H9 (cell line): Measurements from ENCODE around the gene STK11. TPM values are rescaled to one million over a fixed set of nuclear protein-coding genes. Genes with fewer than 3 reads are reported as not detected.

Experiments used
- DNase-seq: peaks from one replicate; pipeline ENCODE4 v3.0.0-alpha.2; 2017
- H2AFZ ChIP-seq: one replicate; pipeline ENCODE4 v1.6.1; 2013; ENCODE audit warnings: mild to moderate bottlenecking, low read length, control low read depth, moderate library complexity
- H2AK5ac ChIP-seq: 2 replicates; pipeline ENCODE4 v1.6.1; 2013; ENCODE audit warnings: low read length, control low read depth, mixed read lengths; ENCODE audit not compliant: insufficient read length
- H2BK120ac ChIP-seq: one replicate; pipeline ENCODE4 v1.6.1; 2013; ENCODE audit warnings: low read depth, mild to moderate bottlenecking, low read length, control low read depth, inconsistent platforms; ENCODE audit not compliant: poor library complexity, severe bottlenecking
- H2BK12ac ChIP-seq: 2 replicates; pipeline ENCODE4 v1.6.1; 2013; ENCODE audit warnings: low read length, control low read depth, mixed read lengths, low read depth; ENCODE audit not compliant: insufficient read length
- H2BK15ac ChIP-seq: 2 replicates; pipeline ENCODE4 v1.6.1; 2013; ENCODE audit warnings: low read depth, low read length, control low read depth
- H2BK20ac ChIP-seq: one replicate; pipeline ENCODE4 v1.6.1; 2013; ENCODE audit warnings: low read depth, mild to moderate bottlenecking, low read length, control low read depth, inconsistent platforms; ENCODE audit not compliant: poor library complexity, severe bottlenecking
- H2BK5ac ChIP-seq: 2 replicates; pipeline ENCODE4 v1.6.1; 2013; ENCODE audit warnings: low read length, control low read depth, mixed read lengths; ENCODE audit not compliant: insufficient read length
- H3K14ac ChIP-seq: 2 replicates; pipeline ENCODE4 v1.6.1; 2013; ENCODE audit warnings: low read length, control low read depth; ENCODE audit not compliant: insufficient read depth
- H3K18ac ChIP-seq: 2 replicates; pipeline ENCODE4 v1.6.1; 2013; ENCODE audit warnings: low read depth, mild to moderate bottlenecking, mixed read lengths, low read length, control low read depth; ENCODE audit not compliant: insufficient read length
- H3K23ac ChIP-seq: 2 replicates; pipeline ENCODE4 v1.6.1; 2013; ENCODE audit warnings: low read length, control low read depth, mixed read lengths, low read depth; ENCODE audit not compliant: insufficient read length
- H3K23me2 ChIP-seq: 2 replicates; pipeline ENCODE4 v1.6.1; 2013; ENCODE audit warnings: low read depth, mild to moderate bottlenecking, mixed read lengths, low read length, control low read depth; ENCODE audit not compliant: insufficient read length, poor library complexity, severe bottlenecking
- H3K27ac ChIP-seq: 2 replicates; pipeline ENCODE4 v1.5.1; 2013; ENCODE audit warnings: low read length, control low read depth, mixed read lengths, low read depth; ENCODE audit not compliant: insufficient read length
- H3K27me3 ChIP-seq: 2 replicates; pipeline ENCODE4 v1.6.1; 2013; ENCODE audit warnings: low read length, control low read depth, inconsistent platforms; ENCODE audit not compliant: insufficient read depth
- H3K4ac ChIP-seq: 2 replicates; pipeline ENCODE4 v1.6.1; 2013; ENCODE audit warnings: low read depth, mild to moderate bottlenecking, control low read depth, inconsistent platforms, low read length, moderate library complexity
- H3K4me1 ChIP-seq: 2 replicates; pipeline ENCODE4 v1.6.1; 2013; ENCODE audit warnings: low read length, control low read depth, inconsistent platforms; ENCODE audit not compliant: insufficient read depth
- H3K4me2 ChIP-seq: 2 replicates; pipeline ENCODE4 v1.6.1; 2013; ENCODE audit warnings: low read length, control low read depth, mixed read lengths; ENCODE audit not compliant: insufficient read length, insufficient read depth
- H3K56ac ChIP-seq: 2 replicates; pipeline ENCODE4 v1.6.1; 2013; ENCODE audit warnings: low read depth, mild to moderate bottlenecking, mixed read lengths, low read length, control low read depth; ENCODE audit not compliant: insufficient read length
- H3K79me1 ChIP-seq: 2 replicates; pipeline ENCODE4 v1.6.1; 2013; ENCODE audit warnings: low read depth, mild to moderate bottlenecking, moderate library complexity, low read length, control low read depth, inconsistent platforms; ENCODE audit not compliant: insufficient read depth, poor library complexity, severe bottlenecking
- H3K79me2 ChIP-seq: 2 replicates; pipeline ENCODE4 v1.6.1; 2013; ENCODE audit warnings: low read length, control low read depth, inconsistent platforms; ENCODE audit not compliant: insufficient read depth
- H3K9ac ChIP-seq: 2 replicates; pipeline ENCODE4 v1.6.1; 2013; ENCODE audit warnings: low read length, control low read depth, mixed read lengths; ENCODE audit not compliant: insufficient read length; ENCODE audit errors: extremely low read depth
- H3K9me3 ChIP-seq: one replicate; pipeline ENCODE4 v1.6.1; 2013; ENCODE audit warnings: low read depth, low read length, inconsistent platforms; ENCODE audit not compliant: control insufficient read depth
- H3T11ph ChIP-seq: one replicate; pipeline ENCODE4 v1.6.1; 2013; ENCODE audit warnings: mild to moderate bottlenecking, low read length, control low read depth, inconsistent platforms
- H4K20me1 ChIP-seq: one replicate; pipeline ENCODE4 v1.6.1; 2013; ENCODE audit not compliant: control insufficient read depth, insufficient read length, insufficient read depth
- H4K5ac ChIP-seq: 2 replicates; pipeline ENCODE4 v1.6.1; 2013; ENCODE audit warnings: low read depth, mild to moderate bottlenecking, mixed read lengths, low read length, control low read depth; ENCODE audit not compliant: insufficient read length
- H4K8ac ChIP-seq: replicated peaks from 2 replicates; pipeline ENCODE4 v1.6.1; 2013; ENCODE audit warnings: low read length, control low read depth, mixed read lengths, low read depth; ENCODE audit not compliant: insufficient read length
- H4K91ac ChIP-seq: 2 replicates; pipeline ENCODE4 v1.6.1; 2013; ENCODE audit warnings: low read depth, mild to moderate bottlenecking, moderate library complexity, mixed read lengths, low read length, control low read depth; ENCODE audit not compliant: insufficient read length
- H3K27ac Mint-ChIP-seq, 3 experiments: 2 replicates in 2 of 3; 3 replicates in 1 of 3; pipeline ENCODE4 v1.8.0; 2020 to 2021; ENCODE audit warnings: mixed read lengths in 3 of 3, mild to moderate bottlenecking in 1 of 3, moderate library complexity in 1 of 3
- H3K27me3 Mint-ChIP-seq: 2 replicates; pipeline ENCODE4 v1.8.0; 2021; ENCODE audit warnings: low read depth, mild to moderate bottlenecking, moderate library complexity, mixed read lengths
- H3K36me3 Mint-ChIP-seq, 3 experiments: 2 replicates in 2 of 3; 3 replicates in 1 of 3; pipeline ENCODE4 v1.8.0; 2020 to 2021; ENCODE audit warnings: low read depth in 3 of 3, mixed read lengths in 3 of 3; ENCODE audit not compliant: insufficient read depth in 1 of 3
- H3K4me1 Mint-ChIP-seq, 2 experiments: 2 replicates each; pipeline ENCODE4 v1.8.0; 2020; ENCODE audit warnings: mixed read lengths in 2 of 2
- H3K4me3 Mint-ChIP-seq, 2 experiments: 2 replicates in 1 of 2; 3 replicates in 1 of 2; pipeline ENCODE4 v1.8.0; 2020 to 2021; ENCODE audit warnings: mild to moderate bottlenecking in 2 of 2, mixed read lengths in 2 of 2, moderate library complexity in 1 of 2
- H3K9me3 Mint-ChIP-seq, 2 experiments: 2 replicates in 1 of 2; 3 replicates in 1 of 2; pipeline ENCODE4 v1.8.0; 2020; ENCODE audit warnings: mild to moderate bottlenecking in 2 of 2, mixed read lengths in 2 of 2, moderate library complexity in 1 of 2
- CTCF ChIP-seq: fragments of 200-600 bp; sonication (generic); conservative IDR thresholded peaks from 3 replicates; pipeline ENCODE4 v1.8.0; 2021; ENCODE audit warnings: antibody characterized with exemption, mild to moderate bottlenecking
- WGBS: extraction: QIAGEN DNeasy Blood & Tissue Kit; methylation state at CpG from one replicate; pipeline ENCODE4 v1.1.7; 2013; ENCODE audit warnings: missing lambda C conversion rate, low lambda C conversion rate, mixed read lengths; ENCODE audit not compliant: insufficient read length; ENCODE audit errors: extremely low coverage; 5-methylcytosine and 5-hydroxymethylcytosine counted together
- total RNA-seq: library from RNA; stranded (reverse); gene quantifications from 2 replicates; pipeline ENCODE4 v1.2.1, GENCODE V29; 2021

The STK11 gene
- total RNA-seq, 1 experiment from 2014 or later = 74.3 TPM

GRCh38 chr19:1267477-1268225 lies 62.1 kb downstream of the STK11 start:
- Mint-ChIP-seq H3K4me1 (peaks cover 56 to 61% of the 10 kb centered on the region in 2 experiments), H3K9me3 (no peaks in the 10 kb centered on the region)
- H3K27ac ChIP-seq = no peak overlapping the region

More at GRCh38 chr19:1267477-1268225, 62.1 kb downstream of the STK11 start:
- H4K91ac ChIP-seq = no peak overlapping the region
- no peak for TF ChIP-seq CTCF
- H3K9ac ChIP-seq = no peak overlapping the region
- H3K14ac ChIP-seq = no peak overlapping the region
- no peak overlapping the region for H3T11ph ChIP-seq
- H3K27ac Mint-ChIP-seq = no peak overlapping the region; a peak in 1 of 7 replicates
- H3K36me3 Mint-ChIP-seq = peaks cover 23 to 41% (median 28%) of the 10 kb centered on the region in 3 experiments
- no peak overlapping the region for H4K5ac ChIP-seq
- no CpG with 5 or more reads among the region's 35 CpGs for whole genome bisulfite sequencing
- peak overlapping the region; percentile 44 for H3K4me2 ChIP-seq
- no peak overlapping the region for H2BK120ac ChIP-seq
- H3K79me2 ChIP-seq = peaks cover 4% of the 10 kb centered on the region; the same call in 1 of the 2 replicates
- no peak overlapping the region for H2BK15ac ChIP-seq
- H3K4ac ChIP-seq = no peak overlapping the region
- peaks cover 17% of the 10 kb centered on the region for H3K23me2 ChIP-seq
- peaks cover 4% of the 10 kb centered on the region; the same call in 1 of the 2 replicates for H3K4me1 ChIP-seq
- H2BK5ac ChIP-seq = no peak overlapping the region
- no peak overlapping the region for H3K18ac ChIP-seq
- no peaks in the 10 kb centered on the region for H3K27me3 ChIP-seq
- H4K8ac ChIP-seq = no peak overlapping the region
- no peaks in the 10 kb centered on the region for H3K9me3 ChIP-seq
- H2AK5ac ChIP-seq = no peak overlapping the region
- H4K20me1 ChIP-seq = no peaks in the 10 kb centered on the region
- no peak overlapping the region for H2BK20ac ChIP-seq
- H3K4me3 Mint-ChIP-seq = peak overlapping the region; percentile 56 to 75
- H2AFZ ChIP-seq = no peak overlapping the region
- H3K27me3 Mint-ChIP-seq = peaks cover 13% of the 10 kb centered on the region
- peaks cover 9% of the 10 kb centered on the region for H3K79me1 ChIP-seq
- H2BK12ac ChIP-seq = no peak overlapping the region
- DNase-seq = no peak
- no peak overlapping the region for H3K23ac ChIP-seq
- no peak overlapping the region for H3K56ac ChIP-seq
